ENCODE results near the gene MICB.
A peak's percentile ranks its signal among the peaks of the same experiment; 100 is the strongest.
"Not testable (repeated sequence)": the region's sequence is repeated elsewhere in the genome, so short reads cannot be mapped to it uniquely, and the experiment has no call there.

Gene MICB

GRCh38 chr6:31548544-31548873, 50.6 kb downstream of the MICB start:
- Histone ChIP-seq H3K27ac (no peak overlapping the region), H3K27me3 (ENCODE audit: insufficient read depth, low read depth, severe bottlenecking) (no peaks in the 10 kb centered on the region), H3K4me3 (ENCODE audit: low read depth, low read length) (no peak overlapping the region), H3K9me3 (ENCODE audit: severe bottlenecking) (no peaks in the 10 kb centered on the region), H3K36me3 (peaks cover 51% of the 10 kb centered on the region)
- no peak for DNase-seq
- no peak for TF ChIP-seq CTCF (IDR thresholded peaks at IDR 0.05; ENCODE audit: low read depth, low read length)

- not testable (repeated sequence) for H3K9me3 ChIP-seq (ENCODE audit: severe bottlenecking); H3K4me3 ChIP-seq (ENCODE audit: low read depth, low read length); H3K27me3 ChIP-seq (ENCODE audit: insufficient read depth, low read depth, severe bottlenecking); H3K27ac ChIP-seq
- TF ChIP-seq CTCF (IDR thresholded peaks at IDR 0.05; ENCODE audit: low read depth, low read length), result peak; percentile 84
- peaks cover 67% of the 10 kb centered on the region for H3K36me3 ChIP-seq
- DNase-seq, result peak; percentile 77
These were observed 53.4 kb downstream of the MICB start for GRCh38 chr6:31551371-31551770.

- H3K9me3 ChIP-seq (ENCODE audit: severe bottlenecking), result no peaks in the 10 kb centered on the region
- peaks cover 81% of the 10 kb centered on the region for H3K36me3 ChIP-seq
- H3K27ac ChIP-seq, result no peak overlapping the region
- no peak overlapping the region for H3K4me3 ChIP-seq (ENCODE audit: low read depth, low read length)
- no peak for DNase-seq
- TF ChIP-seq CTCF (IDR thresholded peaks at IDR 0.05; ENCODE audit: low read depth, low read length), result no peak
- H3K27me3 ChIP-seq (ENCODE audit: insufficient read depth, low read depth, severe bottlenecking), result no peaks in the 10 kb centered on the region
These were observed 58.4 kb downstream of the MICB start for GRCh38 chr6:31556307-31556706.

GRCh38 chr6:31557443-31558317, 59.7 kb downstream of the MICB start:
- H3K27ac ChIP-seq, result no peak overlapping the region
- H3K36me3 ChIP-seq, result peaks cover 70% of the 10 kb centered on the region
- H3K4me3 ChIP-seq (ENCODE audit: low read depth, low read length), result no peak overlapping the region

GRCh38 chr6:31558318-31558625, 60.3 kb downstream of the MICB start:
- no peak overlapping the region for H3K27ac ChIP-seq
- DNase-seq, result no peak
- H3K36me3 ChIP-seq, result peaks cover 65% of the 10 kb centered on the region
- no peaks in the 10 kb centered on the region for H3K9me3 ChIP-seq (ENCODE audit: severe bottlenecking)
- TF ChIP-seq CTCF (IDR thresholded peaks at IDR 0.05; ENCODE audit: low read depth, low read length), result no peak
- H3K4me3 ChIP-seq (ENCODE audit: low read depth, low read length), result no peak overlapping the region
- no peaks in the 10 kb centered on the region for H3K27me3 ChIP-seq (ENCODE audit: insufficient read depth, low read depth, severe bottlenecking)

More at GRCh38 chr6:31557443-31558317, 59.7 kb downstream of the MICB start:
- no peak for TF ChIP-seq CTCF (IDR thresholded peaks at IDR 0.05; ENCODE audit: low read depth, low read length)
- H3K9me3 ChIP-seq (ENCODE audit: severe bottlenecking), result no peaks in the 10 kb centered on the region
- DNase-seq, result no peak
- no peaks in the 10 kb centered on the region for H3K27me3 ChIP-seq (ENCODE audit: insufficient read depth, low read depth, severe bottlenecking)

All from WERI-Rb-1 (cell line).